ENCODE measurements around the gene LKAAEAR1.
"Not testable (repeated sequence)": the region's sequence is repeated elsewhere in the genome, so short reads cannot be mapped to it uniquely, and the experiment has no call there.

LKAAEAR1 gene

GRCh38 chr20:64096535-64096934 lies 12.3 kb upstream of the LKAAEAR1 start:
- Mint-ChIP-seq H3K27me3 (ENCODE audit: low read depth) (peaks cover 10% of the 10 kb centered on the region), H3K9me3 (peaks cover 5% of the 10 kb centered on the region), H3K4me1 (ENCODE audit: low read depth) (no peaks in the 10 kb centered on the region), H3K36me3 (ENCODE audit: low read depth) (no peaks in the 10 kb centered on the region), H3K4me3 (no peak overlapping the region), H3K27ac (no peak overlapping the region)
- no peak for DNase-seq (ENCODE audit: low spot score)

DNA sequence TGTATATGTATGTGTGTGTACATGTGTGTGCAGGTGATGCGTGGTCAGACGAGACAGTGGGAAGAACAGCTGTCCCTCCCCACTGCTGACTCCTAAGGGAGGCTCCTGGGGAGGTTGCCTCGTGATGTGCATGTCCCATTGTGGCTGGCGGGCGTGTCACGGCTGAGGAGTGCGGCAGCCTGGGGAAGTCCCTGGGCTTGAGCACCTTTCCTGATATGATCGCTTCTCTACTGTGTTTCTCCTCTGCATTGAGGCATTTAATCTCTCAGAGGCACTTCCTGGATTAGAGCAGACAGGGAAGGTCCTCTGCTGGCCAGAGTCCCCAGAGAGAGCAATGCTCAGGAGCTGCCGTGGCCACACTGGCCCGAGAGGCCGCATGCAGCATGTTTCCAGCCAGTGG lies 11.7 kb upstream of the LKAAEAR1 start:
- Mint-ChIP-seq H3K36me3 (ENCODE audit: low read depth) (no peaks in the 10 kb centered on the region), H3K27ac (no peak overlapping the region), H3K27me3 (ENCODE audit: low read depth) (peaks cover 4% of the 10 kb centered on the region), H3K4me3 (no peak overlapping the region), H3K9me3 (peaks cover 5% of the 10 kb centered on the region), H3K4me1 (ENCODE audit: low read depth) (no peaks in the 10 kb centered on the region)
- DNase-seq (ENCODE audit: low spot score): no peak

- Mint-ChIP-seq H3K9me3 (peaks cover 5% of the 10 kb centered on the region), H3K27ac (no peak overlapping the region), H3K27me3 (ENCODE audit: low read depth) (no peaks in the 10 kb centered on the region), H3K4me3 (no peak overlapping the region), H3K36me3 (ENCODE audit: low read depth) (no peaks in the 10 kb centered on the region), H3K4me1 (ENCODE audit: low read depth) (no peaks in the 10 kb centered on the region)
- no peak for DNase-seq (ENCODE audit: low spot score)
These were observed 11.3 kb upstream of the LKAAEAR1 start for GRCh38 chr20:64095455-64095854.

DNA sequence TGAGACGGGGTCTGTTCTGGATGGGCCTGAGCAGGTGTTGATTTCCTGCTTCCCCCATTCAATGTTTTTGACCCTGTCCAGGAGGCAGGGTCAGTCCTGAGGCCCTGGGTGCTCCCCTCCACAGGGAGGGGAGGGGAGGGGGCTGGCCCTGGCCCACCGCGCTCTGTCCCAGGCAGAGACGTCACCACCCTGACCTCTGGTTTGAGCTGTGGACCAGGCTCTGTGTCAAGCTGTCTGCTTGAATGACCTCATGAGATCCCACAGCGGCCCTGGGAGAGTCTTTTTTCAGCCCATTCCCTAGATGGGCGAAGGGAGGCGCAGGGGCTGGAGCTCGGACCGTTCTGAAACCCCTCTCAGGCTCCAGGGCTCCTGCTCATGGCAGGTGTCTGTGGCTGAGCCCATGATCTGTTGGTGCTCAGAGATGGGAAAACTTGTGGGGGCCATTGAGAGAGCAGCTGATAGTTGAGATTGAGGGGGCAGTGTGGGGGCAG lies 8.9 kb upstream of the LKAAEAR1 start:
- H3K27me3 Mint-ChIP-seq (ENCODE audit: low read depth): peaks cover 5% of the 10 kb centered on the region
- no peaks in the 10 kb centered on the region for H3K4me1 Mint-ChIP-seq (ENCODE audit: low read depth)
- no peak for DNase-seq (ENCODE audit: low spot score)
- no peaks in the 10 kb centered on the region for H3K36me3 Mint-ChIP-seq (ENCODE audit: low read depth)
- no peak overlapping the region for H3K4me3 Mint-ChIP-seq
- peaks cover 5% of the 10 kb centered on the region for H3K9me3 Mint-ChIP-seq
- H3K27ac Mint-ChIP-seq: no peak overlapping the region

GRCh38 chr20:64092258-64093012 lies 8.2 kb upstream of the LKAAEAR1 start:
- no peak for DNase-seq (ENCODE audit: low spot score)
- H3K9me3 Mint-ChIP-seq: peaks cover 5% of the 10 kb centered on the region
- H3K36me3 Mint-ChIP-seq (ENCODE audit: low read depth): no peaks in the 10 kb centered on the region
- no peak overlapping the region for H3K4me3 Mint-ChIP-seq
- H3K4me1 Mint-ChIP-seq (ENCODE audit: low read depth): no peaks in the 10 kb centered on the region
- H3K27ac Mint-ChIP-seq: no peak overlapping the region
- H3K27me3 Mint-ChIP-seq (ENCODE audit: low read depth): peaks cover 5% of the 10 kb centered on the region

DNA sequence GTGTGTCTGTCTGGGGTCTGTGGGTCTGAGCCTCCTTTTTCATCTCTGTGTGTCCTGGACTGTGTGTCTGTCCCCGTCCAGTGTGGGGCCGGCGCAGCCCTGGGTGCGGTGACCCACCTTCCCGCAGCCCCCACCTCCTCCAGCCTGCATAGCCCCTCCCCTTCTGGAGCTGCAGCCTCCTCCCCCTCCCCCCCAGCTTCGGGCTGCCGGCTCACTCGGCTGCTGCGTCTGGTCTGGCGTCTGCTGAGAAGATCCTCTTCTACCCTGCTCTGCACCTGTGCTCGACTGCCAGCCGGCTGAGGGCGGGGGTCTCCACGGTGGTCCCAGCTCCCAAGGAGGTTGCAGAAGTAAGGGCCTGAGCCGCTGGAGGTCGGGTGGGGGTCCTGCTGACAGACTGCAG lies 7.6 kb upstream of the LKAAEAR1 start:
- H3K27me3 Mint-ChIP-seq (ENCODE audit: low read depth): peaks cover 6% of the 10 kb centered on the region
- no peaks in the 10 kb centered on the region for H3K4me1 Mint-ChIP-seq (ENCODE audit: low read depth)
- H3K27ac Mint-ChIP-seq: no peak overlapping the region
- H3K4me3 Mint-ChIP-seq: no peak overlapping the region
- no peaks in the 10 kb centered on the region for H3K36me3 Mint-ChIP-seq (ENCODE audit: low read depth)
- DNase-seq (ENCODE audit: low spot score): no peak
- peaks cover 2% of the 10 kb centered on the region for H3K9me3 Mint-ChIP-seq

DNA sequence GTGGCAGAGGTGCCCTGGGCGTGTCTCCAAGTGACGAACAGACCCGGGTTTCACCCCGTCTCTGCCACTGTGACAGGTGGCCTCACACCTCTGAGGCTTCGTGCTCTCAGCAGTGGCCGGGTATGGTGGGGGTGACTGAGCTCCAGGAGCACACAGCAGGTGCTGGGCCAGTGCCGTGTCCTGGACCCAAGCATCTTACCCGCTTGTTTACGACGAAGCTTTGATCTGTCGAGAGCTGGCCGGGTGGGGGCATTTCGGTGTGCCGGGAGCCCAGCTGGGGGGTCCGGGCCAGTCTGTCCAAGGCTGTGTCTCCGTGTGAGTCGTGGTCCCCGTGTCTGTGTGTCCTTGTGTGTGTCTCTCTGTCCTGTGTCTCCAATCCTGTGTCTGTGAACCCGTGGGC lies 7.1 kb upstream of the LKAAEAR1 start:
- H3K27ac Mint-ChIP-seq: no peak overlapping the region
- H3K36me3 Mint-ChIP-seq (ENCODE audit: low read depth): no peaks in the 10 kb centered on the region
- H3K4me3 Mint-ChIP-seq: no peak overlapping the region
- peaks cover 9% of the 10 kb centered on the region for H3K27me3 Mint-ChIP-seq (ENCODE audit: low read depth)
- DNase-seq (ENCODE audit: low spot score): no peak
- no peaks in the 10 kb centered on the region for H3K4me1 Mint-ChIP-seq (ENCODE audit: low read depth)
- no peaks in the 10 kb centered on the region for H3K9me3 Mint-ChIP-seq

DNA sequence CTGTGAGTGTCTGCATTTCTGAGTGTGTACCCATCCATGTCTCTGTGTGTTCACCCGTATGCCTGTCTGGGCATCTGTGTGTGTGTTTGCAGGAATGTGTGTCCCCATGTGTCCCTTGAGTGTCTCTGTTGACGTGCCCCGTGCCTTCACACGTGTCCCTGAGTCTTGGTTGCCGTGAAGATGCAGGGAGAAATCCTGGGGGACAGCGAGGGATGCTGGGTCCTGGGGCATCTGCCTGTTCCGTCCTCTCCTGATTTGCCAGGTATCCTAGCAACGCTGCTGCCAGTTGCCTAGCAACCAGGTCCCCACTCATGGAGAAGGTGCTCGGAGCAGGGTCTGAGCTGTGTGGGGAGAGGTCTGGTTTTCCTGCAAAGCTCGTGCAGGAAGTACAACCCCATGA lies 6.0 kb upstream of the LKAAEAR1 start:
- Mint-ChIP-seq H3K4me3 (no peak overlapping the region), H3K4me1 (ENCODE audit: low read depth) (no peaks in the 10 kb centered on the region), H3K9me3 (no peaks in the 10 kb centered on the region), H3K36me3 (ENCODE audit: low read depth) (no peaks in the 10 kb centered on the region), H3K27ac (no peak overlapping the region), H3K27me3 (ENCODE audit: low read depth) (peaks cover 20% of the 10 kb centered on the region)
- DNase-seq (ENCODE audit: low spot score): no peak

DNA sequence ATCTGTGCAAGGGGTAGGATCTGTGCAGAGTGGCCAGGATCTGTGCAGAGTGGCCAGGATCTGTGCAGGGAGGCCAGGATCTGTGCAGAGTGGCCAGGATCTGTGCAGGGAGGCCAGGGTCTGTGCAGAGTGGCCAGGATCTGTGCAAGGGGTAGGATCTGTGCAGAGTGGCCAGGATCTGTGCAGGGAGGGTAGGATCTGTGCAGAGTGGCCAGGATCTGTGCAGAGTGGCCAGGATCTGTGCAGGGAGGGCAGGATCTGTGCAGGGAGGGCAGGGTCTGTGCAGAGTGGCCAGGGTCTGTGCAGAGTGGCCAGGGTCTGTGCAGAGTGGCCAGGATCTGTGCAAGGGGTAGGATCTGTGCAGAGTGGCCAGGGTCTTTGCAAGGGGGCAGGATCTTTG lies 4.4 kb upstream of the LKAAEAR1 start:
- not testable (repeated sequence) for H3K9me3 Mint-ChIP-seq; H3K27ac Mint-ChIP-seq; H3K4me1 Mint-ChIP-seq (ENCODE audit: low read depth); H3K4me3 Mint-ChIP-seq; H3K36me3 Mint-ChIP-seq (ENCODE audit: low read depth); DNase-seq (ENCODE audit: low spot score)
- peaks cover 29% of the 10 kb centered on the region for H3K27me3 Mint-ChIP-seq (ENCODE audit: low read depth)

- not testable (repeated sequence) for H3K9me3 Mint-ChIP-seq; H3K4me3 Mint-ChIP-seq; H3K36me3 Mint-ChIP-seq (ENCODE audit: low read depth); DNase-seq (ENCODE audit: low spot score); H3K27ac Mint-ChIP-seq
- Mint-ChIP-seq H3K4me1 (ENCODE audit: low read depth) (peaks cover 12% of the 10 kb centered on the region), H3K27me3 (ENCODE audit: low read depth) (peaks cover 38% of the 10 kb centered on the region)
These were observed 3.1 kb upstream of the LKAAEAR1 start for GRCh38 chr20:64087226-64087825.

DNA sequence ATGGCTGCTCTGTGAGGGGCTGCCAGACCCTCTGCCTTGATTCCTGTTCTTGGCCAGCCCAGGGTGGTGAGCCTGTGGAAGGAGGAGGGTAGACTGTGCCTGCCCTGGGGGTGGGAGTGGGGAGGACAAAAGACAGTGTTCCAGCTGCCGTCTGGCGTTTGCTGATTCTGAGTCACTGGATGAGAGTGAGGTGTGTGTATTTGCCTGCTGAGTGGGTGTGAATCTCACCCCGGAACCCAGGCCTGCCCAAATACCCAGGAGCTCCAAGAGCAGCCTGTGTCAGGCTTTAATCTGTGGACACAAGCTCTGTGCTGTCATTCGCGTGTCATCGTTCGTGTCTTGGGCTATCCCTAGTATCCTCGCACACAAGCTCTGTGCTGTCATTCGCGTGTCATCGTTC lies 2.6 kb upstream of the LKAAEAR1 start:
- no peak for DNase-seq (ENCODE audit: low spot score)
- H3K36me3 Mint-ChIP-seq (ENCODE audit: low read depth): no peaks in the 10 kb centered on the region
- H3K9me3 Mint-ChIP-seq: no peaks in the 10 kb centered on the region
- H3K27ac Mint-ChIP-seq: no peak overlapping the region
- no peak overlapping the region for H3K4me3 Mint-ChIP-seq
- peaks cover 43% of the 10 kb centered on the region for H3K27me3 Mint-ChIP-seq (ENCODE audit: low read depth)
- H3K4me1 Mint-ChIP-seq (ENCODE audit: low read depth): peaks cover 13% of the 10 kb centered on the region

- Mint-ChIP-seq H3K9me3 (no peaks in the 10 kb centered on the region), H3K4me3 (peak overlapping the region; percentile 82), H3K4me1 (ENCODE audit: low read depth) (peaks cover 23% of the 10 kb centered on the region), H3K27ac (no peak overlapping the region), H3K36me3 (ENCODE audit: low read depth) (no peaks in the 10 kb centered on the region), H3K27me3 (ENCODE audit: low read depth) (peaks cover 46% of the 10 kb centered on the region)
- DNase-seq (ENCODE audit: low spot score): no peak
These were observed 521 bp upstream of the LKAAEAR1 start for GRCh38 chr20:64084685-64085152.

DNA sequence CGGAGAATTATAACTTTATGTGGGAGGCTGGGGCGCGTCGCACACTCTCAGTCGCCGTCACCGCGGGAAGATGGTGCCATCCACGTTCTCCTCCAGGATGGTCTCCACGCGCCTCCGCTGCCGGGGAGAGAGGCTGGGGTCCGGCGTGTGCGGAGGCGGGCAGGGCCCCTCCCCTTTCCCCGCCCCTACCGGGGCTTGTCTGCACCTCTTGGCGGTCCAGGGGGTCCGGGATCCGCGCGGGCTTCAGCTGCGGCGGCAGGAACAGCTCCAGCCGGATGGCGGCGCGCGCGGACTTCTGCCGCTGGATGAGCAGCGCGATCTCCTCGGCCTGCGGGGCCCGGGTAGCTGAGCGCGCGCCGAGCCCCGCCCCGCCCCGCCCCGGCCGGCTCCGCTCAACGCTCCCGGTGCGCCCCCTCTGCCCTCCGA lies 807 bp downstream of the LKAAEAR1 start:
- no peak overlapping the region for H3K27ac Mint-ChIP-seq

DNA sequence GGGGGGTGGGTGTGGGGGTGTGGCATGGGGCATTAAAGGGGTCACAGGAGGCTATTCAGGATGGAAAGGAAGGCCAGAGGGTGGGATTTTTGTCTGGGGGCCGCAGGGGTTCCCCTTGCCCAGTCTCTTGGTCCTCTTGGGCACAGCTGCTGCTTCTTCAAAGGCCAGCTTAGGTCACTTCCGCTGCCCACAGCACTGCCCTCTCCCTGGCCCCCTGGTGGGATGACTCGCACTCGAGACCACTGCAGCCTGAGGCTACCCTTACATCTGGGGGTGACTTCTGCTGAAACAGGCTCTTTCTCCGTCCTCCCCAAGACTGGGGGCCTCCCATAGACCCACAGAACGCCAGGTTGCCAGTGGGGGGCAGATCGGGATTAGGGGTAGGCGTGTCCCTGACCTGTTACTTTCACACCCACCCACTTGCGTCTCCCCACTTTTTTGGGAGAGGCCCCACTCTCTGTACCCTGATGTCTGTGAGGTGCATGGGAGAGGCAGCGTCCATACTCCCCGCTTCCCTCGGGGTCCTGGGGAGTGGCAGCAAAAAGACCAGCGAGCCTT lies 1.3 kb downstream of the LKAAEAR1 start:
- Mint-ChIP-seq H3K36me3 (ENCODE audit: low read depth) (peaks cover 5% of the 10 kb centered on the region), H3K27ac (no peak overlapping the region), H3K27me3 (ENCODE audit: low read depth) (peaks cover 41% of the 10 kb centered on the region), H3K9me3 (no peaks in the 10 kb centered on the region), H3K4me1 (ENCODE audit: low read depth) (peaks cover 25% of the 10 kb centered on the region), H3K4me3 (peak overlapping the region; percentile 78)
- no peak for DNase-seq (ENCODE audit: low spot score)

More for the DNA sequence above, 807 bp downstream of the LKAAEAR1 start:
- DNase-seq (ENCODE audit: low spot score): peak; percentile 76
- Mint-ChIP-seq H3K9me3 (no peaks in the 10 kb centered on the region), H3K4me1 (ENCODE audit: low read depth) (peaks cover 23% of the 10 kb centered on the region), H3K4me3 (peak overlapping the region; percentile 78), H3K27me3 (ENCODE audit: low read depth) (peaks cover 43% of the 10 kb centered on the region), H3K36me3 (ENCODE audit: low read depth) (peaks cover 3% of the 10 kb centered on the region)
